Measurements from ENCODE around the gene ADGRG6.

The ADGRG6 gene

GRCh38 chr6:142386657-142387056, 84.8 kb downstream of the ADGRG6 start:
- Histone ChIP-seq H3K4me1 (ENCODE audit: control insufficient read depth, insufficient read depth, low read length) (peaks cover 6% of the 10 kb centered on the region; the same call in 1 of the 2 replicates), H3K9me3 (ENCODE audit: control insufficient read depth, insufficient read depth, low read depth, low read length) (no peaks in the 10 kb centered on the region), H3K36me3 (ENCODE audit: control insufficient read depth in 2 of 2, insufficient read depth in 1 of 2, low read length in 2 of 2) (no peaks in the 10 kb centered on the region), H3K27ac (ENCODE audit: extremely low read depth, low read depth, low read length) (no peak overlapping the region), H3K4me3 (ENCODE audit: low read depth, low read length) (no peak overlapping the region)
- POLR2A ChIA-PET = interaction anchor here (1.2 kb wide), 1 partner anchor 47 kb away, joined by 3 read pairs; no protein-coding TSS in a partner anchor
- TF ChIP-seq GLI2 (tag by site-specific recombination; IDR thresholded peaks at IDR 0.05; ENCODE audit: borderline replicate concordance, low read depth) (no peak), ZNF624 (tag by site-specific recombination; IDR thresholded peaks at IDR 0.05) (no peak), KLF1 (tag by site-specific recombination; IDR thresholded peaks at IDR 0.05) (no peak), ZNF157 (tag by site-specific recombination; IDR thresholded peaks at IDR 0.05) (no peak), ZNF473 (tag by site-specific recombination; IDR thresholded peaks at IDR 0.05) (no peak), ZNF610 (tag by site-specific recombination; IDR thresholded peaks at IDR 0.05; ENCODE audit: borderline replicate concordance) (no peak), ZBTB8A (tag by site-specific recombination; IDR thresholded peaks at IDR 0.05) (no peak), ZBTB6 (tag by site-specific recombination; IDR thresholded peaks at IDR 0.05) (no peak), ZSCAN4 (tag by site-specific recombination; IDR thresholded peaks at IDR 0.05) (no peak), ZNF830 (tag by site-specific recombination; IDR thresholded peaks at IDR 0.05; ENCODE audit: low read depth) (no peak), ZNF341 (tag by site-specific recombination; IDR thresholded peaks at IDR 0.05; ENCODE audit: low read depth) (no peak), ZNF155 (tag by site-specific recombination; IDR thresholded peaks at IDR 0.05) (no peak)
- CTCF ChIA-PET = interaction anchor here (0.6 to 3.9 kb wide), 22 partner anchors 9 to 1038 kb away, joined by 3 to 49 read pairs (median 4); partner anchors contain the start of genes ADGRG6, NMBR and VTA1

- Histone ChIP-seq H3K36me3 (ENCODE audit: control insufficient read depth in 2 of 2, insufficient read depth in 1 of 2, low read length in 2 of 2) (no peaks in the 10 kb centered on the region), H3K4me3 (ENCODE audit: low read depth, low read length) (no peak overlapping the region), H3K4me1 (ENCODE audit: control insufficient read depth, insufficient read depth, low read length) (peaks cover 6% of the 10 kb centered on the region; the same call in 1 of the 2 replicates), H3K27ac (ENCODE audit: extremely low read depth, low read depth, low read length) (no peak overlapping the region), H3K9me3 (ENCODE audit: control insufficient read depth, insufficient read depth, low read depth, low read length) (no peaks in the 10 kb centered on the region)
- TF ChIP-seq ZNF654 (tag by site-specific recombination; IDR thresholded peaks at IDR 0.05; ENCODE audit: low read depth) (peak; percentile 70), YY2 (tag by site-specific recombination; IDR thresholded peaks at IDR 0.05) (no peak), SCRT2 (tag by site-specific recombination; IDR thresholded peaks at IDR 0.05) (peak; percentile 45), ZNF549 (tag by site-specific recombination; IDR thresholded peaks at IDR 0.05) (no peak), ZNF112 (tag by site-specific recombination; IDR thresholded peaks at IDR 0.05) (no peak), CTCF (tag by site-specific recombination; IDR thresholded peaks at IDR 0.05) (no peak; the same call in 1 of the 2 replicates), RBAK (tag by site-specific recombination; IDR thresholded peaks at IDR 0.05) (no peak), HOXA7 (CRISPR knock-in tag; IDR thresholded peaks at IDR 0.05; ENCODE audit: borderline replicate concordance) (no peak), ZNF423 (tag by site-specific recombination; IDR thresholded peaks at IDR 0.05) (no peak), ZBTB8A (tag by site-specific recombination; IDR thresholded peaks at IDR 0.05) (no peak)
- CTCF ChIA-PET = interaction anchor here (0.6 to 3.9 kb wide), 39 partner anchors 8 to 259 kb away, joined by 3 to 49 read pairs (median 4); partner anchors contain the start of genes ADGRG6, NMBR and VTA1
- POLR2A ChIA-PET = interaction anchor here (0.6 to 1.2 kb wide), 2 partner anchors 49 to 156 kb away, joined by 3 read pairs; no protein-coding TSS in a partner anchor
Observed at GRCh38 chr6:142387997-142388815, 86.4 kb downstream of the ADGRG6 start.
